Cardiac muscle cell (in vitro differentiated cells and primary cell): Measurements from ENCODE around the gene GMEB2. TPM values are rescaled to one million over a fixed set of nuclear protein-coding genes. Genes with fewer than 3 reads are reported as not detected.
A peak's percentile ranks its signal among the peaks of the same experiment; 100 is the strongest.

Experiments used
- DNase-seq, 2 donors: peaks; one replicate each; pipeline versions ENCODE4 v3.0.0 to v3.0.0-alpha.2; 2010 to 2017; ENCODE audit warnings: low read depth in 1 of 2, low spot score in 1 of 2
- H3K27ac ChIP-seq: fragments of 200-600 bp; sonication (generic); 2 replicates; pipeline ENCODE4 v1.5.1; 2016
- H3K27me3 ChIP-seq: fragments of 200-600 bp; sonication (generic); 2 replicates; pipeline ENCODE4 v1.6.0; 2016; ENCODE audit warnings: control low read depth
- H3K36me3 ChIP-seq: fragments of 200-600 bp; sonication (generic); 2 replicates; pipeline ENCODE4 v1.5.1; 2016; ENCODE audit warnings: control low read depth
- H3K4me1 ChIP-seq: fragments of 200-600 bp; sonication (generic); 2 replicates; pipeline ENCODE4 v1.8.1; 2017; ENCODE audit warnings: low read depth, mild to moderate bottlenecking, mixed run types
- H3K4me3 ChIP-seq: fragments of 200-600 bp; sonication (generic); 2 replicates; pipeline ENCODE4 v1.5.1; 2016; ENCODE audit warnings: mild to moderate bottlenecking
- H3K9me3 ChIP-seq: fragments of 200-600 bp; sonication (generic); 2 replicates; pipeline ENCODE4 v1.5.1; 2017; ENCODE audit warnings: low read depth, mild to moderate bottlenecking, control low read depth
- polyA plus RNA-seq: library from polyadenylated mRNA; unstranded; fragments of >200 nt; fragmentation: Nextera tagmentation; extraction: Ambion mirVana; gene quantifications from 2 replicates; pipeline ENCODE4 v1.2.1, GENCODE V29; 2016
- total RNA-seq: library from RNA; depleted of rRNA; stranded (reverse); fragments of >200 nt; gene quantifications from 2 replicates; pipeline ENCODE4 v1.2.3, GENCODE V29; 2016
- TF ChIP-seq, protein P1 (sequence below): IDR thresholded peaks from 2 replicates; pipeline ENCODE4 v1.5.1; 2012; ENCODE audit warnings: low read depth, mild to moderate bottlenecking, low read length

The GMEB2 gene
- total and polyA plus RNA-seq, 2 experiments from 2014 or later, result 11.4 to 15.4 TPM

DNA sequence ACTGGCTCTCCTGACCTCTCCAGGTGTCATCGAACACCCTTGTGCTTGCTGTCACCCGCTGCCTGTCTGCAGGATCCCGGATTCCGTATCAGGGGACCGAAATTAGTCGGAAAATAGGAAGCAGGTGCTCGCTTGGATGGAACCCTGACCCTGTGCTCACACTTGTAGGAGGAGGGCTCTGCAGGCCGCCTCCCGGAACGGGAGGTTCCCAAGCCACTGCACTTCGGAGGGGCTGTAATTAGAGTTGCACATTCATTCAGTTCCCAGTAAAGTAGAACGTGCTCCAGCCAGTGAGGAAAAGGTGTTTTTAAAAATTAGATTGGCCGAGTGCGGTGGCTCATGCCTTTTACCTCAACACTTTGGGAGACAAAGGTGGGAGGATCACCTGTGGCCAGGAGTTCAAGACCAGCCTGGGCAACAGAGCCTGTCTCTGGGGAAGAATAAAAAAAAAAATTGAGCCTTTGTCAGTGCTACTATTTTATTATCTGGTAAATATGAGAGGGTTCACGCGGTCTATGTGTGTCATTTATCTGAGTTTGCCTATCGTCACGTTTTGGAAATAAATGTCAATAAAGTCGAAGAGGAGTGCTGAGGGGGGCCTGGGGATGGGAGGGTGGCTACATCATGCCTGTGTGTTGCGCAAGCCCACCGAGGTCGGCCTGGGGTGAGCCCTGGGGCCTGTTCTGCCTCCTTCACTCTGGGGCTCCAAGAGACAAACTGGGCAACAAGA, 1.5 kb upstream of the GMEB2 start:
- Histone ChIP-seq H3K4me3 (no peak overlapping the region), H3K27ac (no peak overlapping the region), H3K9me3 (no peaks in the 10 kb centered on the region), H3K36me3 (no peaks in the 10 kb centered on the region), H3K27me3 (no peaks in the 10 kb centered on the region), H3K4me1 (peaks cover 5% of the 10 kb centered on the region)
- TF ChIP-seq, protein P1, sequence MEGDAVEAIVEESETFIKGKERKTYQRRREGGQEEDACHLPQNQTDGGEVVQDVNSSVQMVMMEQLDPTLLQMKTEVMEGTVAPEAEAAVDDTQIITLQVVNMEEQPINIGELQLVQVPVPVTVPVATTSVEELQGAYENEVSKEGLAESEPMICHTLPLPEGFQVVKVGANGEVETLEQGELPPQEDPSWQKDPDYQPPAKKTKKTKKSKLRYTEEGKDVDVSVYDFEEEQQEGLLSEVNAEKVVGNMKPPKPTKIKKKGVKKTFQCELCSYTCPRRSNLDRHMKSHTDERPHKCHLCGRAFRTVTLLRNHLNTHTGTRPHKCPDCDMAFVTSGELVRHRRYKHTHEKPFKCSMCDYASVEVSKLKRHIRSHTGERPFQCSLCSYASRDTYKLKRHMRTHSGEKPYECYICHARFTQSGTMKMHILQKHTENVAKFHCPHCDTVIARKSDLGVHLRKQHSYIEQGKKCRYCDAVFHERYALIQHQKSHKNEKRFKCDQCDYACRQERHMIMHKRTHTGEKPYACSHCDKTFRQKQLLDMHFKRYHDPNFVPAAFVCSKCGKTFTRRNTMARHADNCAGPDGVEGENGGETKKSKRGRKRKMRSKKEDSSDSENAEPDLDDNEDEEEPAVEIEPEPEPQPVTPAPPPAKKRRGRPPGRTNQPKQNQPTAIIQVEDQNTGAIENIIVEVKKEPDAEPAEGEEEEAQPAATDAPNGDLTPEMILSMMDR, result no peak
- peak in 1 of 2 donors; percentile 83 for DNase-seq

DNA sequence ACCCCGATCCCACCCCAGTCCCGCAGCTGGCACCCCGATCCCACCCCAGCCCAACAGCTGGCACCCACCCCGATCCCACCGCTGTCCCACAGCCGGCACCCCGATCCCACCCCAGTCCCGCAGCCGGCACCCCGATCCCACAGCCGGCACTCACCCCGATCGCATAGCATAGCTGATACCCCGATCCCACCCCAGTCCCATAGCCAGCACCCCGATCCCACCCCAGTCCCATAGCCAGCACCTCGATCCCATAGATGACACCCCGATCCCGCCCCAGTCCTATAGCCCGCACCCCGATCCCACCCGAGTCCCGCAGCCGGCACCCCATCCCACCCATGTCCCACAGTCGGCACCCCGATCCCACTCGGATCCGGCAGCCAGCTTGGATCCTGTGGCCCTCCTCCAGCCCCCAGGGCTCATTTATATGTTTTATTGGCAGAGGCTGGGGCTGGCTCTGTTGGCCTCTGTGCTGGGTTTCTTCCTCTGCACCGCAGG, 897 bp upstream of the GMEB2 start:
- Histone ChIP-seq H3K9me3 (no peaks in the 10 kb centered on the region), H3K4me3 (peak overlapping the region; percentile 94), H3K4me1 (peaks cover 5% of the 10 kb centered on the region), H3K36me3 (no peaks in the 10 kb centered on the region), H3K27ac (no peak overlapping the region), H3K27me3 (no peaks in the 10 kb centered on the region)
- TF ChIP-seq, protein P1, result no peak
- no peak for DNase-seq

DNA sequence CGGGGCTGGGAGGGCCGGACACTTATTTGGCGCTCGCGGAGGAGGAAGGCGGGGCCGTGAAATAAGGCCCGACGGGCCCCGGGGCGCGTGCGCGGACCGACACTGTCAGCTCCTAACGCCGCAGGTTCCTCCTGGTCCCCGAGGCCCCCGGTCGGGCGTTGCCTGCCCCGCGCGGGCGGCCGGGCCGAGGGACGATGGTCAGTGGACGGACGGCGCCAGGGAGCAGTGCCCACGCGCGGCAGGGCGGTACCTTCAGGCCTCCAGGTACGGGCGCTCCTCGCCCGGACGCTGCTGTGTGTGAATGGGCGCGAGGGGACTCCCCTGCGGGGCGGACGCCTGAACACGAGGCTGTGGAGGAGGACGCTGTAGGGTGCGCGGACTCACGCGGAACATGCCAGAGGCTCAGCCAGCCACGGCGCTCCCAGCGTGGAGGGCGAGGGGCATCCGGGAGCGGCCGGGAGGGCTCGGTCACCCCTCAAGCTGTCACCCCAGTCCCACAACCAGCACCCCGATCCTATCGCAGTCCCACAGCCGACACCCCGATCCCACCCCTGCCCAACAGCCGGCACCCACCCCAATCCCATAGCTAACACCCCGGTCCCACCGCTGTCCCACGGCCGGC, 339 bp upstream of the GMEB2 start:
- Histone ChIP-seq H3K27ac (peak overlapping the region; percentile 86), H3K4me1 (peaks cover 5% of the 10 kb centered on the region), H3K36me3 (no peaks in the 10 kb centered on the region), H3K9me3 (no peaks in the 10 kb centered on the region), H3K4me3 (peak overlapping the region; percentile 94), H3K27me3 (no peaks in the 10 kb centered on the region)
- peak; percentile 96 to 97 for DNase-seq
- TF ChIP-seq, protein P1, result no peak

DNA sequence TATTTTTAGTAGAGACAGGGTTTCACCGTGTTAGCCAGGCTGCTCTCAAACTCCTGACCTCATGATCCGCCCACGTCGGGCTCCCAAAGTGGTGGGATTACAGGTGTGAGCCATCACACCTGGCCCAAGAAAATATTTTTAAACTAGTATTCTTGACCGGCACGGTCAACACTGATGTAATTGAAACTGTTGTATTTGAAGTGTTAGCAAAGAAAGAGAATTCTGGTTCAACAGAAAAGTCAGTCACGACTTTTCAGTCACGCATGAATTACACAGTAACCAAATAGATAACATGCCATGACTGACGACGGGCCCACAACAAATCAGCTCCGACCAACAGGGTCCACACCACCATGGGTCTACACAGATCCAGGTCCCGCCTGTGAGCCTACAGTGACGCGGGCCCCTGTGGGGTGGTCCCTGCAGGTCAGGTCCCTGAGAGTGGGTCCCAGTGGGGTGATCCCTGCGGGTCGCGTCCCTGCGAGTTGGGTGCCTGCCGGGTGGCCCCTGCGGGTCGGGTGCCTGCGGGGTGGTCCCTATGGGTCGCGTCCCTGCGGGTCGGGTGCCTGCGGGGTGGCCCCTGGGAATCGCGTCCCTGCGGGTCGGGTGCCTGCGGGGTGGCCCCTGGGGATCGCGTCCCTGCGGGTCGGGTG, 1.0 kb downstream of the GMEB2 start:
- H3K4me3 ChIP-seq, result peak overlapping the region; percentile 94
- peaks cover 5% of the 10 kb centered on the region for H3K4me1 ChIP-seq
- H3K27me3 ChIP-seq, result no peaks in the 10 kb centered on the region
- H3K27ac ChIP-seq, result peak overlapping the region; percentile 86
- no peaks in the 10 kb centered on the region for H3K9me3 ChIP-seq
- no peaks in the 10 kb centered on the region for H3K36me3 ChIP-seq
- peak; percentile 11 to 32 for DNase-seq
- TF ChIP-seq, protein P1, result no peak

DNA sequence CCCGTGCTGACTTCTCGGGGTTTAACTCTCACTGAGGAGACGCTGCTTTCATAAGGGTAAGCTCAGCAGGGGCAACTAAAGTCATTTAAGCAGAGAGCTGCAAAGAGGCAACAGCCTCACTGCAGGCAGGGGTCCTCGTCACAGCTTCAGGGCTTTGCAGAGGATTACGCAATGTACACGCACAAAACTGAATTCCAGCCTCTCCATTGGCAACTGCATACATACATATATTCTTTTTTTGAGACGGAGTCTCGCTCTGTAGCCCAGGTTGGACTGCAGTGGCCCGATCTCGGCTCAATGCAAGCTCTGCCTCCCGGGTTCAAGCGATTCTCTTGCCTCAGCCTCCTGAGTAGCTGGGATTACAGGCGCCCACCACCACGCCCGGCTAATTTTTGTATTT, 2.4 kb downstream of the GMEB2 start:
- peak in 1 of 2 donors; percentile 73 for DNase-seq
- TF ChIP-seq, protein P1, result peak; percentile 25

More for the DNA sequence above, 2.4 kb downstream of the GMEB2 start:
- H3K9me3 ChIP-seq, result no peaks in the 10 kb centered on the region
- no peak overlapping the region for H3K27ac ChIP-seq
- no peak overlapping the region for H3K4me3 ChIP-seq
- H3K36me3 ChIP-seq, result no peaks in the 10 kb centered on the region
- no peaks in the 10 kb centered on the region for H3K27me3 ChIP-seq
- H3K4me1 ChIP-seq, result peaks cover 5% of the 10 kb centered on the region
